ENCODE measurements around the gene ASS1.

DNA sequence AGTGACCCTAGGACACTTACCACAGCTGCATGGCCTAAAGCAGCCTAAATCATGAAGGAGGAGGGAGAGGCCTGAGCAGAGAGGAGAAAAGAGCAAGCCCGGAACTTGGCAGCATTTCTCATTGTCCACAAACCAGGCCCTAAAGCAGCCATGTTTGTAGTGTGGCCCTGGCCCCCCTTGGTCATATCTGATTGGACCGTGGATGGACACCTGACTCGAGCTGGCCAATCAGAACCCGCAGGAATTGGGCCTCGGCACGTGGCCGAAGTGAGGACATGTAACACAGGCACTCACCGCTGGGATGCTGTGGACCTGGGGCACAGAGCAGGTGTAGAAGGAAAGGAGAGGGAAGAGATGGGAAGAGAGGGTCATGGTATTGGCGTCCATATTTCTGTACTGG lies 56.9 kb downstream of the ASS1 start:
- TF ChIP-seq, protein P1, sequence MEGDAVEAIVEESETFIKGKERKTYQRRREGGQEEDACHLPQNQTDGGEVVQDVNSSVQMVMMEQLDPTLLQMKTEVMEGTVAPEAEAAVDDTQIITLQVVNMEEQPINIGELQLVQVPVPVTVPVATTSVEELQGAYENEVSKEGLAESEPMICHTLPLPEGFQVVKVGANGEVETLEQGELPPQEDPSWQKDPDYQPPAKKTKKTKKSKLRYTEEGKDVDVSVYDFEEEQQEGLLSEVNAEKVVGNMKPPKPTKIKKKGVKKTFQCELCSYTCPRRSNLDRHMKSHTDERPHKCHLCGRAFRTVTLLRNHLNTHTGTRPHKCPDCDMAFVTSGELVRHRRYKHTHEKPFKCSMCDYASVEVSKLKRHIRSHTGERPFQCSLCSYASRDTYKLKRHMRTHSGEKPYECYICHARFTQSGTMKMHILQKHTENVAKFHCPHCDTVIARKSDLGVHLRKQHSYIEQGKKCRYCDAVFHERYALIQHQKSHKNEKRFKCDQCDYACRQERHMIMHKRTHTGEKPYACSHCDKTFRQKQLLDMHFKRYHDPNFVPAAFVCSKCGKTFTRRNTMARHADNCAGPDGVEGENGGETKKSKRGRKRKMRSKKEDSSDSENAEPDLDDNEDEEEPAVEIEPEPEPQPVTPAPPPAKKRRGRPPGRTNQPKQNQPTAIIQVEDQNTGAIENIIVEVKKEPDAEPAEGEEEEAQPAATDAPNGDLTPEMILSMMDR (IDR thresholded peaks at IDR 0.05), result no peak
- TF ChIP-seq POLR2A (IDR thresholded peaks at IDR 0.05), result no peak

All from Peyer's patch (tissue), 4 donors.